ENCODE results near the gene BANK1.

DNA sequence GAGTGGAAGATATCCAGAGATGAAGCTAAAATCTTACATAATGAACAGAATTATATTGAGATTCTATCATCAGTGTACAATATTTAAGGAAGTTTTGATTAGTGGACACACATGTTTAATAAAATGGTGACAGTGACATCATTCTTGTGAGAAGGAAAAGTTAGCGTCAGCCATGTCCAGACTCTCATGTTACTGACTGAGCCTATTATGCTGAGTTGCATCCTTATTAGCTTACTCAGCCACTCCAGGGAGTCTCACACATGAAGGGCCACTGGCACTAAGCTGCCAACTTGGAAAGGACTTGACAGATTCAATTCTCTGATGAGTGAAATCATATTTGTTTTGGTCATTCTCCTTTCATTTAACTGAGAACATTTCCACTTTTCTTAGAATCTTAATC, 170.6 kb downstream of the BANK1 start:
- TF ChIP-seq, protein P1, sequence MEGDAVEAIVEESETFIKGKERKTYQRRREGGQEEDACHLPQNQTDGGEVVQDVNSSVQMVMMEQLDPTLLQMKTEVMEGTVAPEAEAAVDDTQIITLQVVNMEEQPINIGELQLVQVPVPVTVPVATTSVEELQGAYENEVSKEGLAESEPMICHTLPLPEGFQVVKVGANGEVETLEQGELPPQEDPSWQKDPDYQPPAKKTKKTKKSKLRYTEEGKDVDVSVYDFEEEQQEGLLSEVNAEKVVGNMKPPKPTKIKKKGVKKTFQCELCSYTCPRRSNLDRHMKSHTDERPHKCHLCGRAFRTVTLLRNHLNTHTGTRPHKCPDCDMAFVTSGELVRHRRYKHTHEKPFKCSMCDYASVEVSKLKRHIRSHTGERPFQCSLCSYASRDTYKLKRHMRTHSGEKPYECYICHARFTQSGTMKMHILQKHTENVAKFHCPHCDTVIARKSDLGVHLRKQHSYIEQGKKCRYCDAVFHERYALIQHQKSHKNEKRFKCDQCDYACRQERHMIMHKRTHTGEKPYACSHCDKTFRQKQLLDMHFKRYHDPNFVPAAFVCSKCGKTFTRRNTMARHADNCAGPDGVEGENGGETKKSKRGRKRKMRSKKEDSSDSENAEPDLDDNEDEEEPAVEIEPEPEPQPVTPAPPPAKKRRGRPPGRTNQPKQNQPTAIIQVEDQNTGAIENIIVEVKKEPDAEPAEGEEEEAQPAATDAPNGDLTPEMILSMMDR (IDR thresholded peaks at IDR 0.05; ENCODE audit: low read length) = no peak
- no peak for TF ChIP-seq EZH2 (IDR thresholded peaks at IDR 0.05; ENCODE audit: borderline replicate concordance, low read length)

All from OCI-LY1 (cell line).